ENCODE measurements around the gene PEX11G.
A peak's percentile ranks its signal among the peaks of the same experiment; 100 is the strongest.

The PEX11G gene

DNA sequence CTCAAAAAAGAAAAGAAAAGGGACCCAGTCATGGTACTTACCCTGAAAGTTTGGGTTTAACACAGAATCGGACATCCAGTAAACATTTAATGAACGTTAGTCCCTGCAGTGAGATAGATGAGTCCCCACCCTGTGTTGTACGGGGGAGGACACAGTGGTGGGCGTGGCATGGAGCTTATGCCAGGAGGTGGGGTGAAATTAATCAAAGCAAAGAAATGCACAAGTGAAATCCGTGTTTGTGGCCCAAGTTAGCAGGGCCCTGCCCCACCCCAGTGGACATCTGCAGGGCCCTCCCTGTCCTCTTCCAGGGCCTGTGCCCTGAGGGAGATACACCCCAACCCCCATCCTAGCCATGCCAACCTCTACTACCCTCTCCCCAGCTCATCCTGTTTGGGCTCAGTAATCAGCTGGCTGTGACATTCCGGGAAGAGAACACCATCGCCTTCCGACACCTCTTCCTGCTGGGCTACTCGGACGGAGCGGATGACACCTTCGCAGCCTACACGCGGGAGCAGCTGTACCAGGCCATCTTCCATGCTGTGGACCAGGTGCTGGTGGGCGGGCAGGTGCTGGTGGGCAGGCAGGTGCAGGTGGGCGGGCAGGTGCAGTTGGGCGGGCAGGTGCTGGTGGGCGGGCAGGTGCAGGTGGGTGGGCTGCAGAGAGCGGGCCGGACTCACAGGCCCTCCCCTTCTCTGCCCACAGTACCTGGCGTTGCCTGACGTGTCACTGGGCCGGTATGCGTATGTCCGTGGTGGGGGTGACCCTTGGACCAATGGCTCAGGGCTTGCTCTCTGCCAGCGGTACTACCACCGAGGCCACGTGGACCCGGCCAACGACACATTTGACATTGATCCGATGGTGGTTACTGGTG lies 37.5 kb upstream of the PEX11G start:
- no peak for DNase-seq (ENCODE audit: insufficient read length, low spot score)
- no peak for FAIRE-seq

DNA sequence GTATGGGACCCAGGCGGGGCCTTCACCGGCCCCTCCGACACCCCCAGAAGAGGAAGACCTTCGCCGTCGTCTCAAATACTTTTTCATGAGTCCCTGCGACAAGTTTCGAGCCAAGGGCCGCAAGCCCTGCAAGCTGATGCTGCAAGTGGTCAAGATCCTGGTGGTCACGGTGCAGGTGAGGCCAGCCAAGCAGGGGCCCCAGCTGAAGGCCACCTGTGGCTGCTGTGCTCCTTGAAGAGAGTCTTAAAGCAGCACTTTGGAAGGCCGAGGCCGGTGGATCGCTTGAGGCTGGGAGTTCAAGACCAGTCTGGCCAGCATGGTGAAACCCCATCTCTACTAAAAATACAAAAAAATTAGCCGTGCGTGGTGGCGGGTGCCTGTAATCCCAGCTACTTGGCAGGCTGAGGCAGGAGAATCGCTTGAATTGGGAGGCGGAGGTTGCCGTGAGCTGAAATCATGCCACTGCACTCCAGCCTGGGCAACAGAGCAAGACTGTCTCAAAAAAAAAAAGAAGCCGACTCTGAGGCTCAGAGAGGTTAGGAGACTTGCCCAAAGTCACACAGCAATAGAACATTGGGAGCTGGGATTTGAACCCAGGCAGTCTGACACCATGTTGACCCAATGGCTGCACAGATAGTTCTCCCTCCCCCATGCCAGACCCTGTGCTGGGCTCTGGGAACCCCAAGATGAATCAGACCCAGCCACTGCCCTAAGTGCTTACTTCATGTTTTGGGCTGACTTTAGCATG lies 36.3 kb upstream of the PEX11G start:
- TF ChIP-seq POLR2A (IDR thresholded peaks at IDR 0.05; ENCODE audit: low read depth, low read length): no peak
- DNase-seq (ENCODE audit: insufficient read length, low spot score) (no peak), FAIRE-seq (no peak)

More for the DNA sequence above, 37.5 kb upstream of the PEX11G start:
- no peak for TF ChIP-seq POLR2A (IDR thresholded peaks at IDR 0.05; ENCODE audit: low read depth, low read length)

DNA sequence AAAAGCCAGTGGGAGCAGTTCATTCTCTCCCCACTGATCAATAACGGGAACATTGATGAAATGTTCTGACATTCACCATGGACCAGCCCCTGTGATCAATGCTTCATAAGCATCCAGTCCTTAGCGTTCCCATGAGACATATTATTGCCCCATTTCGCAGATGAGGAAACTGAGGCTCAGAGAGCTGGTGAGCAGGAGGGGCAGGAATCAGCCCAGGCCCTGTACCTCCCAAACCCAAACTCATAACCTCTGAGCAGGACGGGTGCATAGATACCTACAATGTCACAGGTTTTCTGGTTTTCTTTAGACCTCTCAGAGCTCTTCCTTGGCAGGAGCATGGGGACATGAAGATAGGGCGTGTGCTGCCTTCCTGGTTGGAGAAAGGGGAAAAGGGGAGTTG lies 35.7 kb upstream of the PEX11G start:
- FAIRE-seq (no peak), DNase-seq (ENCODE audit: insufficient read length, low spot score) (no peak)
- TF ChIP-seq POLR2A (IDR thresholded peaks at IDR 0.05; ENCODE audit: low read depth, low read length): no peak

DNA sequence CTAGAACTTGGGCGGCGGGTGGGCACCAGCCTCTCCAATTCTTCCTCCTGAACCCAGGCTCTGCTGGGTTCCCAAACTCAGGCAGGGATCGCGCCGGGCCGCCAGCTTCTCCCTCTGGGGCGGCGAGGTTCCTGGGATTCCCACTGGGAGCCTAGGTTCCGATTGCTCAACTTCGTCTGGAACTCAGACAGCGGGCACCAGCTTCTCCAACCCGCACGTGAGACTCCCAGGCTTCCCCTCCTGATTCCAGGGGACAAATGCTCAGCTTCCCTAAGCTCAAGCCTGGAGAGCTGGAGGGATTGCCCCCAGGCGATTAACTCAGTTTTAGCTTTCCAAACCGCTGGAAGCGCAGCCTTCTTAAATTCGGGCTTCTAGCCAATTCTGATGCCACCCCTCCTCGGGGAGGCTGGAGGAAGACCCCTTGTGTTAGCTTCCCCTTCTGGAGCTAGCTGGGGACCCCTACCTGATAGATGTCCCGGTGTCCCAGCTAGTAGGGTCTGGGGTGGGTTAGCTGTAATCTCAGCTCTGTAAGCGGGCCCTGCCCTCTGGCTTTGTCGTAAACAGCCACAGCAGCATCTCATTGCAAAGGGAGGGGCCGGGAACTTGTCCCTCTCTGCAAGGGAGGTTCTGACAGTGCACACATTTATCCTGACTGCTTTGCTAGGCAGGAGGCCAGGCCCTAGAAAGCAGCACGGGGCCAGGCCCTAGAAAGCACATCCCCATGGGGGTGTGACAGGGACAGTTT lies 34.3 kb upstream of the PEX11G start:
- peak; percentile 46 for DNase-seq (ENCODE audit: insufficient read length, low spot score)
- FAIRE-seq: no peak

DNA sequence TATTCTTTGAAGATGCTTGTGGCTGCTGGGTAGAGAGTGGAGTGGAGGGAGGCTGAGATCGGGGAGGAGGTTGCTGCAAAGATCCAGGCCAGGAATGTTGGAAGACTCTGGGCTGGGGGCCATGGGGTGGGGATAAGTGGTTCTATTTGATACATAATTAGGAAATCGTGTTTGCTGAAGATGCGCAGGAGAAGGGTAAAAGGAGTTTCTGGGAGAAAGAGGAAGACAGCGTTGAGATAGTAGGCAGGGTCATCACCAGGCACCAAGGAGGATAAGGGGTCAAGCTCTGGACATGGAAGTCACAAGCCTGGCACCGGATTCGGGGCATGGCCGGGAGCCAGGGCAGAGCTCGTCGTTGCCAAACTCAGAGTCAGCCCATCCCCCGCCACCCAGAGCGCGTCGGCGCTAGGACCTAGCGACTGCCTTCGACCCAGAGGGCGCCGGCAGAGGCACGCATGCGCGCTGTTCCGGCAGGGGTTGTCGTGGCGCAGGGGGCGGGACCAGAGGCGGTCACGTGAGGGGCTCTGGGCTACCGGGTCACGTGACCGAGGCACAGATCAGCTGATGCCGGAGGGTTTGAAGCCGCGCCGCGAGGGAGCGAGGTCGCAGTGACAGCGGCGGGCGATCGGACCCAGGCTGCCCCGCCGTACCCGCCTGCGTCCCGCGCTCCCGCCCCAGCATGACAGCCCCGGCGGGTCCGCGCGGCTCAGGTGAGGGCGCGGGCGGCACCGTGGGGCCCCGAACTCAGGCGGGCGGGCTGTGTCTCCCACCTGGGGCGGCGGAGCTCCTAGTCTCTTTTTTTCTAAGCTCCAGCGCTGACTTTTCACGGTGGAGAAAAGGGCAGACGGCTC lies 33.5 kb upstream of the PEX11G start, which contains the start of gene MCOLN1:
MCOLN1 (plus strand) TSS at position 553 of the 851 bp plus-strand sequence; CDS start at position 680, 127 bp downstream.
- FAIRE-seq (peak; percentile 64), DNase-seq (ENCODE audit: insufficient read length, low spot score) (peak; percentile 100)
- TF ChIP-seq POLR2A (IDR thresholded peaks at IDR 0.05; ENCODE audit: low read depth, low read length): peak; percentile 60

More for the DNA sequence above, 34.3 kb upstream of the PEX11G start:
- no peak for TF ChIP-seq POLR2A (IDR thresholded peaks at IDR 0.05; ENCODE audit: low read depth, low read length)

DNA sequence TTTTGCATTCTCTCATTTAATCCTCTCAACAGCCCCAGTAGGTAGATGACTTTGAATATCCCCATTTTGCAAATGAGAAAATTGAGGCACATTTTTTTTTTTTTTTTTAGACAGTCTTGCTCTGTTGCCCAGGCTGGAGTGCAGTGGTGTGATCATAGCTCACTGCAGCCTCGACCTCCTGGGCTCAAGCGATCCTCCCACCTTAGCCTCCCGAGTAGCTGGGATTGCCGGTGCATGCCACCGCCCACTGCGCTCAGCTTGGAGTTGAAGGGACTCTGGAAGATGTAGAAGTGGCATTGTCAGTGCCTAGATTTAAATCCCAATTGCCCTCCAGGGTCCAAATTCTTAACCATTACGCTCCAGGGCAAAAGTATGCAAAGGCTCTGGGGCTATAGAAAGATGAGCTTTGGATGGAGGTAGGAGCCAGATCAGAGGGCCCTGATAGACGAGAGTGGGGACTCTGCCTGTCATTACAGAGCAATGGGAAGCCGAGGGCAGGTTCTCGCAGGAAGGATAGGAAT lies 32.8 kb upstream of the PEX11G start:
- TF ChIP-seq POLR2A (IDR thresholded peaks at IDR 0.05; ENCODE audit: low read depth, low read length): no peak
- DNase-seq (ENCODE audit: insufficient read length, low spot score) (no peak), FAIRE-seq (no peak)

DNA sequence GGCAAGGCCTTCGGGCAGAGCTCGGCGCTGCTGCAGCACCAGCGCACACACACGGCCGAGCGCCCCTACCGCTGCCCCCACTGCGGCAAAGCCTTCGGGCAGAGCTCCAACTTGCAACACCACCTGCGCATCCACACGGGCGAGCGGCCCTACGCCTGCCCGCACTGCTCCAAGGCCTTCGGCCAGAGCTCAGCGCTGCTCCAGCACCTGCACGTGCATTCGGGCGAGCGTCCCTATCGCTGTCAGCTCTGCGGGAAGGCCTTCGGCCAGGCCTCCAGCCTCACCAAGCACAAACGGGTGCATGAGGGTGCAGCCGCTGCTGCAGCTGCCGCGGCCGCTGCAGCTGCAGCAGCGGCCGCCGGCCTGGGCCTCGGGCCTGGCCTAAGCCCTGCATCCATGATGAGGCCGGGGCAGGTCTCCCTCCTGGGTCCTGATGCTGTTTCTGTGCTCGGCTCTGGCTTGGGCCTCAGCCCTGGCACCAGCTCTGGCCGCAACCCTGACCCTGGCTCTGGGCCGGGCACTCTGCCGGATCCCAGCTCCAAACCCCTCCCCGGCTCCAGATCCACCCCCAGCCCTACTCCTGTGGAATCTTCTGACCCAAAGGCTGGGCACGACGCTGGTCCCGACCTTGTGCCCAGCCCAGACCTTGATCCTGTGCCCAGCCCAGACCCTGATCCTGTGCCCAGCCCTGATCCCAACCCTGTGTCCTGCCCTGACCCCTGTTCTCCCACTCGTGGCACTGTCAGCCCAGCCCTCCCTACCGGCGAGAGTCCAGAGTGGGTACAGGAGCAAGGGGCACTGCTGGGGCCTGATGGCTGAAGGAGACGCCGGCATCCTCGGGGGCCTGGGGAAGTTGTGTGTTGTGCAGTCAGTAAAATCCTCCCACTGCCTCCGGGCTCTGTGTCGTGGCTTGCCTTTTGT lies 31.6 kb upstream of the PEX11G start:
- no peak for FAIRE-seq
- no peak for DNase-seq (ENCODE audit: insufficient read length, low spot score)
- TF ChIP-seq POLR2A (IDR thresholded peaks at IDR 0.05; ENCODE audit: low read depth, low read length): no peak

DNA sequence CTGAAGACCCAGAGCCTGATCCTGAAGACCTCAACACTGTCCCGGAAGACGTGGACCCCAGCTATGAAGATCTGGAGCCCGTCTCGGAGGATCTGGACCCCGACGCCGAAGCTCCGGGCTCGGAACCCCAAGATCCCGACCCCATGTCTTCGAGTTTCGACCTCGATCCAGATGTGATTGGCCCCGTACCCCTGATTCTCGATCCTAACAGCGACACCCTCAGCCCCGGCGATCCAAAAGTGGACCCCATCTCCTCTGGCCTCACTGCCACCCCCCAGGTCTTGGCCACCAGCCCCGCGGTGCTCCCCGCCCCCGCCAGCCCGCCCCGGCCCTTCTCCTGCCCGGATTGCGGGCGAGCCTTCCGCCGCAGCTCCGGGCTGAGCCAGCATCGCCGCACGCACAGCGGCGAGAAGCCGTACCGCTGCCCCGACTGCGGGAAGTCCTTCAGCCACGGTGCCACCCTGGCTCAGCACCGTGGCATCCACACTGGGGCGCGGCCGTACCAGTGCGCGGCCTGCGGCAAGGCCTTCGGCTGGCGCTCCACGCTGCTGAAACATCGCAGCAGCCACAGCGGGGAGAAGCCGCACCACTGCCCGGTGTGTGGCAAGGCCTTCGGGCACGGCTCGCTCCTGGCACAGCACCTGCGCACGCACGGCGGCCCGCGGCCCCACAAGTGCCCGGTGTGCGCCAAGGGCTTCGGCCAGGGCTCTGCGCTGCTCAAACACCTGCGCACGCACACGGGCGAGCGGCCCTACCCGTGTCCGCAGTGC lies 30.7 kb upstream of the PEX11G start:
- FAIRE-seq (no peak), DNase-seq (ENCODE audit: insufficient read length, low spot score) (no peak)
- no peak for TF ChIP-seq POLR2A (IDR thresholded peaks at IDR 0.05; ENCODE audit: low read depth, low read length)

DNA sequence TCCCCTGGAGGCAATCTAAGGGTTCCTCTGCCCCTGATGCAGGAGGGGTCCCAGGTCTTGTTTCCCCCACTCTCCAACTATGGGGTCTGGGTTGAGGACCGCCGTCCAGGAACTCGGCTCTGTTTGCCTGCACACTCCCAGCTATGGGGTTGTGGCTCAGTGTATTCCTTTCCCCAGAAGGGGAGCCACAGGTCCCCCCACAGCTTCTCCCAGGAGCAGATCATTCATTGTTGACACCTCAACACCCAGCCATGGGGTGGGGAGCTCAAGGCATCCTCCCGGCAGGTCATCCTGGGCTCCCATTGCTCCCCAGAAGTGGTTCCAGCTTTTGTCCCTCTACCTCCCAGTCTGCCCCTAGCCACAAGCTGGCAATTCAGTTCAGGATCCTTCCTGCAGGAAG lies 28.0 kb upstream of the PEX11G start:
- no peak for DNase-seq (ENCODE audit: insufficient read length, low spot score)
- TF ChIP-seq POLR2A (IDR thresholded peaks at IDR 0.05; ENCODE audit: low read depth, low read length): no peak
- no peak for FAIRE-seq

DNA sequence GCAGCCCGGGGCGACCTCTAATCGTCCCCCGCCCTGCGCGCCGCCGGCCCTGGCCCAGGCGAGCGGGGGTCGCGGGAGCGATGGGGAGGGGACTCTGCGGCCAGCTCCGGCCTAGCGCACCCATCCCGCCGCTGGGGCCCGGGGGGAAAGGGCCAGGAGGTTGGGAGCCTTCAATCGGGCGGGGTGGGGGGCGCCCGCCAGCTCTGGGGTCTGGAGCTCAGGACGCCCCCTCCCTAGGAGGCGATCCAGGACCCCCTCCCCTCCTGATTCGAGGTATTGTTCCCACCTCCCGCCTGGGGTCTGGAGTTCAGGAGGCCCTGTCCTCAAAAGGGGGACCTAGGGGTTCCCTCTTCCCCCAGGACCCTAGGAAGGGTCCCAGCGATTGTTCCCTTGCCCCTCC lies 27.5 kb upstream of the PEX11G start:
- no peak for FAIRE-seq

DNA sequence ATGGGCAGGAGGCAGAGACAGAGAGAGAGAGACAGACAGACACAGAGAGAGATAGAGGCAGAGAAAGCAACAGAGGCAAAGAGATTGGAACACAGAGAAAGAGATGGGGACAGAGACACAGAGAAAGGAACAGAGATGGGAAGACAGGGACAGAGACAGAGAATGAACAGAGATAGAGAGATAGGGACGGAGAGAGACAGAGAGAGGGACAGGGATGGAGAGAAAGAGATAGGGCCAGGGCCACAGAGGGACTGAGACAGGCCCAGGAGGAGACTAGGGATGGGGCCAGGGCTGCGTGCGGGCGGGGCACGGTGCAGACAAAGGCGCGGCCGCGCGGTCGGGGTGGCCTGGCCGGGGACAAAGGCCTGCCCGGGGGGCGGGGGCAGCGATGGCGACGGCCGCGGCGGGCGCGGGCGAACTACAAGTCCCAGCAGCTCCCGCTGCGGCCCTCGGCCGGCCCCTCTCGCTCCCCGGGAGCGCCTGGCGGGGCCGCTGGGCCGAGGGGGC lies 26.9 kb upstream of the PEX11G start, which contains the start of gene ZNF358:
ZNF358 (plus strand) TSS at position 459 of the 507 bp plus-strand sequence. CDS start 3,140 bp downstream, outside the sequence.
- FAIRE-seq (no peak), DNase-seq (ENCODE audit: insufficient read length, low spot score) (peak; percentile 91)
- TF ChIP-seq POLR2A (IDR thresholded peaks at IDR 0.05; ENCODE audit: low read depth, low read length): peak; percentile 42

More for the DNA sequence above, 27.5 kb upstream of the PEX11G start:
- no peak for DNase-seq (ENCODE audit: insufficient read length, low spot score)
- TF ChIP-seq POLR2A (IDR thresholded peaks at IDR 0.05; ENCODE audit: low read depth, low read length): no peak
